Cerebellar cortex (tissue), 1 donor: ENCODE data around the gene SUSD4.

ENCODE experiments used
- DNase-seq: peaks from one replicate; pipeline ENCODE4 v3.0.0-alpha.2; 2015; ENCODE audit warnings: low spot score

SUSD4 gene

GRCh38 chr1:223230161-223230881 lies 133.7 kb downstream of the SUSD4 start:
- DNase-seq = no peak

GRCh38 chr1:223229756-223230155 lies 134.2 kb downstream of the SUSD4 start:
- DNase-seq = no peak

GRCh38 chr1:223228931-223229528 lies 134.9 kb downstream of the SUSD4 start:
- no peak for DNase-seq

- DNase-seq = no peak
Observed at GRCh38 chr1:223228201-223228600, 135.8 kb downstream of the SUSD4 start.

GRCh38 chr1:223227486-223228196 lies 136.3 kb downstream of the SUSD4 start:
- no peak for DNase-seq

- DNase-seq = no peak
Observed at GRCh38 chr1:223227031-223227430, 136.9 kb downstream of the SUSD4 start.

- no peak for DNase-seq
Observed at GRCh38 chr1:223226271-223226670, 137.7 kb downstream of the SUSD4 start.

GRCh38 chr1:223225481-223225880 lies 138.5 kb downstream of the SUSD4 start:
- no peak for DNase-seq

- no peak for DNase-seq
Observed at GRCh38 chr1:223225061-223225460, 138.9 kb downstream of the SUSD4 start.

- DNase-seq = no peak
Observed at GRCh38 chr1:223224465-223224864, 139.5 kb downstream of the SUSD4 start.

GRCh38 chr1:223223091-223223995 lies 140.6 kb downstream of the SUSD4 start:
- no peak for DNase-seq

- no peak for DNase-seq
Observed at GRCh38 chr1:223222377-223222776, 141.6 kb downstream of the SUSD4 start.

GRCh38 chr1:223221686-223222085 lies 142.3 kb downstream of the SUSD4 start:
- DNase-seq = no peak

- DNase-seq = no peak
Observed at GRCh38 chr1:223219846-223220610, 143.9 kb downstream of the SUSD4 start.

GRCh38 chr1:223219318-223219635 lies 144.7 kb downstream of the SUSD4 start:
- DNase-seq = no peak

- no peak for DNase-seq
Observed at GRCh38 chr1:223217781-223218180, 146.2 kb downstream of the SUSD4 start.

- DNase-seq = no peak
Observed at GRCh38 chr1:223216531-223217205, 147.3 kb downstream of the SUSD4 start.

- no peak for DNase-seq
Observed at GRCh38 chr1:223216074-223216473, 147.9 kb downstream of the SUSD4 start.

GRCh38 chr1:223215026-223215425 lies 148.9 kb downstream of the SUSD4 start:
- no peak for DNase-seq

- no peak for DNase-seq
Observed at GRCh38 chr1:223214261-223214807, 149.6 kb downstream of the SUSD4 start.

- peak; percentile 20 for DNase-seq
Observed at GRCh38 chr1:223212441-223212840, 151.5 kb downstream of the SUSD4 start.
